GM18502 (cell line): ENCODE measurements around the gene GAGE10.

ENCODE experiments used
- ATAC-seq: cut with Tn5 transposase; IDR thresholded peaks from one replicate; pipeline ENCODE4 v1.9.1; 2021; ENCODE audit warnings: mild to moderate bottlenecking; ENCODE audit not compliant: unreplicated experiment, poor library complexity

The GAGE10 gene, protein sequence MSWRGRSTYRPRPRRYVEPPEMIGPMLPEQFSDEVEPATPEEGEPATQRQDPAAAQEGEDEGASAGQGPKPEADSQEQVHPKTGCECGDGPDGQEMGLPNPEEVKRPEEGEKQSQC

GRCh38 chrX:49303346-49303745 is at the start of gene GAGE10:
GAGE10 (plus strand) TSS chrX:49303646; CDS start chrX:49304860, 1,214 bp downstream.
- ATAC-seq, result no peak

DNA sequence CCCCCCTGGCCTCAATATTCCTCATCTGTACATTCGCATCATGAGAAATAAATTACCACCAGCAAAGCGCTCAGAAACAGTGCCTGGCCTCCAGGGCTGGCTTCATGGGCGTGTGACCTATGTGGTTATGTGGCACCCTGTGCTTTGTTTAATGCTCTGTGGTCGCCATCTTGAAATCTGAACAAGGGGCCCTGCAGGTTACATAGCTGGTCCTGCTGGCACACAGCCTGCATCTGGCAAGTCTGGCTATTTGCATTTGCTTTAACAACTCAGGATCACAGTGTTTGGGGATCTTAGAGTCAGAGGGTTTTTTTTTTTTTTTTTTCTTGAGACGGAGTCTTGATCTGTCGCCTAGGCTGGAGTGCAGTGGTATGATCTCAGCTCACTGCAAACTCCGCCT is 48.8 kb upstream of the GAGE10 start:
- no peak for ATAC-seq

- no peak for ATAC-seq
These were observed 47.0 kb upstream of the GAGE10 start for GRCh38 chrX:49256268-49256995.

- ATAC-seq, result no peak
These were observed 46.2 kb upstream of the GAGE10 start for GRCh38 chrX:49257074-49257790.

DNA sequence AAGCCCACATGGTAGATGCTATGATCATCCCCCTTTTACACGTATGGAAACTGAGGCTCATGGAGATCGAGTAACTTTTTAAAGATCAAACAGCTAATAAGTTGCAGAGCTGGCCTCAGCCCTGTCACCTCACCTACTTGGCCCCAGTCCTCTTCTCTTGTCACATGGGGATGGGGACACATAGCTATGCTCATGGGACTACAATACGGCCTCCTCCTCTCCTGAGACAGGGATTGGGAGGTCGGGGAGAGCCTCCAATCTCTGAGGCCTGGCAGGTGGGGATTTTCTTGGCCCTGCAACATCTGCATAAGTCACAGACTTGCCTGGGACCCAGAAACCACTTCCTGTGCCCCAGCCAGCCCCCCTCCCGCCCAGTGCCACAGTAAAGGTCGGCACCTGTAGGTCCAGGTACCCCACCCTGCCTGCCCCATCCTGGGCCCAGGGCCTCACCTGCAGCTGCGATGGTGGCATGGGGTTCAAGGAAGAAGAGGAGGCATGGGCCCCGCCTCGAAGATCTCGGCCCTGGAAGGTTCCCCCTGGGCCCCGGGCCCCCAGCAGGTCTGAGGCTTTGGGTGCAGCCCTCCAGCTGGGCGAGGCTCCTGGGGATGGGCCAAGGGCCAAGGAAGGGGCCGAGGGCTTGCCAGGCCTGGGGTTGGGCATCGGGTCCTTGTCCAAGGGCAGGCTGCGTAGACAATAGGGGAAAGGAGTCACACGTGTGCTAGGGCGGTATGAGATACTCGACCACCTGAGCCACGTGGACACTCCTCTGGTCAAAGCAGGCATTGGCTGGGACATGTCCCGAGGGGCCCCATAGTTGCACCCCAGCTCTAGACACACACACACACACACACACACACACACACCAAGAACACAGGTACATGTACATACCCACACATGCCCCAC is 45.3 kb upstream of the GAGE10 start:
- ATAC-seq, result no peak

- no peak for ATAC-seq
These were observed 44.7 kb upstream of the GAGE10 start for GRCh38 chrX:49258749-49259124.

DNA sequence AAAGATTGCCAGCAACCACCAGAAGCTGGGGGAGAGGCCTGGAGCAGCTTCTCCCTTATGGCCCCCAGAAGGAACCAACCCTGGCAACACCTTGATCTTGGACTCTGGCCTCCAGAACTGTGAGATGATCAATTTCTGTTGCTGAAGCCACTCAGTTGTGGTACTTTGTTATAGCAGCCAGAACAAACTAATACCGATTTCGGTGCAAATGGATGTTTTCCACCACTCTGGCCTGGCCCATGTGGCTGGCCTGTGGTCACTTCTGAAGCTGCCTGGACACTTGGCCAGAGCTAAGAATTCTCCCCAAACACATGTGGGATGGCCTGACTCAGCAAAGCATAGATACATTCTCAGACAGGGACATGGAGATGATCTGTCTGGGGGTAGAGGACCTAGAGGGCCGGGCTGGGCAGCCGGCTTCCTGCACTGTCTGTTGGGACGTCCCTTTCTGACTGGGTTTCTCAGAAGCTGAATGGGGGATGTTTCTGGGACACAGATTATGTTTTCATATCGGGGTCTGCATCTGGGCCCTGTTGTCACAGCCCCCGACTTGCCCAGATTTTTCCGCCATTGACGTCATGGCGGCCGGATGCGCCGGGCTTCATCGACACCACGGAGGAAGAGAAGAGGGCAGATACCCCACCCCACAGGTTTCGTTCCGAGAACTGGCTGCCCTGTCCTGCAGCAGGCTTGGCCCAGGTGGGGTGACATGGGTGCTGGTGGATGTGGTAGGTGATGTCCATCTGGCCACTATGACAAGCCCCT is 43.0 kb upstream of the GAGE10 start:
- no peak for ATAC-seq

DNA sequence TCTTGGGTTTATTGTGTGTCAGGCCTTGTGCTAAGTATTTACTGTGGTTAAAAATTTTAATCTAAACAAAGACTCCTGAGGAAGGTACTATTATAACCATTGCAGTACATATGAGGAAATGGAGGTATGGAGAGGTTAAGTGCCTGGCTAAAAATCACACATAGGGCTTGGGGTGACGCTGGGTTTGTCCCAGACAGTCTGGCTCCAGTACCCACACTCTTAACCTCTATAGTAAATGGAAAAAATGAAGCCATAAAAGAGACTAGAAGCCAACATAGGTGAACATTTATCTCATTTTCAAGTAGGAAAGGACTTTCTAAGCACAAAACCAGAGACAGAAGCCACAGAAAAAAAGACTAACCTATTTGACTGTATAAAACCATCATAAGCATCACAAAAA is 40.8 kb upstream of the GAGE10 start:
- ATAC-seq, result no peak

DNA sequence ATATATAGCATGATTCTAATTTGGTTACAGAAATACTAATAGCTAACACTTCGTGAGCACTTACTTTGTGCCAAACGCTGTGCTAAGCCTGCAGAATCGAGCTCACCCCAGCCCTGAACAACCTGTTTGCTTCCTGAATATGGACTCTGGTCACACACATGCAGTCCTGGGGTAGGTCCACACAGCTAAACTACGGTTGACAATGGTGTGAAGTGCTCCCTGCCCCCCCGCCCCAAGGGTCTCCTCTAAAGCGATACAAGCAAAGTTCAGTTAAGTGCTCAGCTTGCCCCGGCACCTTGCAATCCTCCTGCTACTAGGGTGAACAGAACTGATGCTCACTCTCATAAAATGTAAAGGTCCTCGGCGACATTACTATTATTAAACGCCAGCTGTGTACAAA is 39.8 kb upstream of the GAGE10 start:
- no peak for ATAC-seq

GRCh38 chrX:49264460-49264859 is 39.0 kb upstream of the GAGE10 start, which contains the start of gene FOXP3:
FOXP3 (minus strand) TSS chrX:49264710; CDS start chrX:49258505, 6,205 bp downstream.
- no peak for ATAC-seq

DNA sequence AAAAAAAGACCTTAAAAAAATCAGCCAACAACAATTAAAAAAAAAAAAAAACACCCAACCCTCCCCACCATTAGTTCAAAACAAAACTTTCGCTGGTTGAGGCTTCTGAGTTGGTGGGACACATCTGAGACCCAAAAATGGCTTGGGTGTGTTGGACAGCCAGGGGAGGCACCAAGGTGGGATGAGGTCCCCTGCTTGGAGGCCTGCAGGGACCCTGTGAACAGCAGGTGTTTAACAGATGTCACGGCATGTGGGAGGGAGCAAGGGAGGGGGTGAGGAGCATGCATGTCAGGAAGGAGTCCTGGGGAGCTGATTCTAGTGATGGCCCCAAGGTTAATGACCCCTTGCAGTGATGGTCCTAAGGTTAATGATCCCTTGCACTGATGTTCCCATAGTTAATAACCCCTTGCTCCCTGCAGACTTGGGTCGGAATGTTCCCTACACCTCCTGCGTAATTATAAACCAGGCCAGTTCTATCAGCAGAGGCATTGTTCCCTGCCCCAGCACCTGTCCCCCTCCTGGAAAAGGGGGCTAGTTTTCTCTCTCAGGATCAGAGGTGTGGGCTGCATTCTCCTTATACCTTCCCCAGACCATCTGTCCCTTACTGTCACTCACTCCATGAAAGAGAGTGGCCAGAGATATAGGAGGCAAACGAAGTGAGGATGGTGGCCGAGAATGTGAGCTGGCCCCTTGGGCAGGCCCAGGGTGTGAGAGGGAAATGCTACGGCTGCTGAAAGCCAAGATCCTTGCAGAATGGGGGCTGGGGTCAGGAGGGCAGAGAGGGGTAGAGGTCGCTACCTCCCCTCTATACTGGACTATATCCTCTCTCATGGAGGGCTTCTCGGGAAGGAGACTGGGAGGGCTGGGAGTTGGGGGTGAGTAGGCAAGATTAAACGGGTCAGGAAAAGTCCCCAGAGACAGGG is 36.7 kb upstream of the GAGE10 start:
- ATAC-seq, result no peak

- ATAC-seq, result no peak
These were observed 34.8 kb upstream of the GAGE10 start for GRCh38 chrX:49268702-49269009.

GRCh38 chrX:49269010-49269766 is 34.3 kb upstream of the GAGE10 start:
- peak; percentile 87 for ATAC-seq

DNA sequence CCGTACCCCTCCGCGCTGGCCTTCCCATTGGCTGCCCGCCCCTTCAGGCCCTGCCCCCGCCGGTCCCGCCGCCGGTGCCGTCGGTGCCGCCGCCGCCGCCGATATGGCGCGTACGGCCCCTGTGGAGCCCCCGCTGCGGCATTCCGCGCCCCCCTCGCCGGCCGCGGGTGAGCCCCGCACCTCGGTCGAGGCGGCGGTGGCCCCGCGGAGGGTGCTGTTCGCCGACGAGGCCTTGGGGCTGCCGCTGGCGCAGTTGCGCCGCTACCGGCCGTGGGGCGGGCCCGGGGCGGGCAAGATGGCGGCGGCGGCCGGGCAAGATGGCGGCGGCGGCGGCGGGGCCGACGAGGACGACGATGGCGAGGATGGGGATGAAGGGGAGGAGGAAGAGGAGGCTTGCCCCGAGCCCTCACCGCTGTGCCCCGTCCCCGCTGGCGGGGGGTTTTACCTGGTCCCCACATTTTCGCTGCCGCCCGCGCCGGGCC is 33.6 kb upstream of the GAGE10 start, which contains the start of gene PPP1R3F:
Gene PPP1R3F, plus strand, starts transcription at position 27 of the 482 bp plus-strand sequence. Its CDS starts 77 bp downstream, at position 104.
- peak; percentile 25 for ATAC-seq

- ATAC-seq, result no peak
These were observed 33.1 kb upstream of the GAGE10 start for GRCh38 chrX:49270249-49270921.

DNA sequence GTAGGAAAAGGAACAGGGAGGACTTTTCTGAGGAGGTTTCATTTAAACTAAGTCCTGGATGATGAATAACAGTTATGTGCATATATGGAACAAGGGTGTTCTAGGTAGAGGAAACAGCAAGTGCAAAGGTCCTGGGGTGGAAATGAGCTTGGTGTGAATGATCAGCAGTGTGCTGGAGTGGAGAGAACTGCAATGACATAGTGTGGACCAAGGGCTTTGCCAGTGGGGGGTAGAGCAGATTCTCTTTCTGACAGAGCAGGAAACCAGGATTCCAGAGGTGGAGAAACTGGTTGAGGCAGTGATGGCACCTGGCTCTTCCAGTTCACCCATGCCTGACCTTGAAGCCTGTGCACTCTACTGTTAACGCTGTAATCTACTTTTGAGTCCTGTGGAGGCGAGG is 32.1 kb upstream of the GAGE10 start:
- ATAC-seq, result no peak

DNA sequence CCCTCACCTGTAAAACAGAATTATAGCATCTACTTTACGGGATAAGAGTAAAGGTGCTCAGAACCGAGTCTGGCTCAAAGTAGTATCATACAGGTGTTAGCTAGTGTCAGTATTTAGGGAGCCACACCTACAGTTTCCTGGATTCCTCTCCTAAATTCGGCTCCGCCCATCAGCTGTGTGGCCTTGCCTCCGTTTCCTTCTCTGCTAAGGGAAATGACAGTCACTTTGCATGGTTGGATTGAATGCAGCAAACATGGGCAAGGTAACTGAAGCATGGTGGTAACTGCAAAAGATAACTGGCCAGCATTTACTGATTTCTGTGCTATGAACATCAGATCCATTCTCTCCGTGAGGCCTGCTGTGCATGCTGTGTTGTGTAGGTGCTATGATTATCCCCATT is 31.0 kb upstream of the GAGE10 start:
- no peak for ATAC-seq
